Transverse colon (tissue), 4 donors: Measurements from ENCODE around the gene USP7. TPM values are rescaled to one million over a fixed set of nuclear protein-coding genes. Genes with fewer than 3 reads are reported as not detected.
A peak's percentile ranks its signal among the peaks of the same experiment; 100 is the strongest.

Experiments
- DNase-seq: peaks from one replicate; pipeline ENCODE4 v3.0.0-alpha.2; 2019
- H3K27ac ChIP-seq, 4 donors: fragments of 200-600 bp; sonication (generic); 2 replicates each; pipeline ENCODE4 v1.5.1; 2016 to 2018; ENCODE audit warnings: inconsistent platforms in 4 of 4
- H3K27me3 ChIP-seq: fragments of 200-600 bp; sonication (generic); 2 replicates; pipeline ENCODE4 v1.5.1; 2017; ENCODE audit warnings: inconsistent platforms
- H3K36me3 ChIP-seq, 4 donors: fragments of 200-600 bp; sonication (generic); 2 replicates each; pipeline ENCODE4 v1.5.1; 2017 to 2019; ENCODE audit warnings: inconsistent platforms in 4 of 4
- H3K4me1 ChIP-seq, 4 donors: fragments of 200-600 bp; sonication (generic); 2 replicates each; pipeline ENCODE4 v1.5.1; 2017 to 2020; ENCODE audit warnings: inconsistent platforms in 4 of 4
- H3K4me3 ChIP-seq, 4 donors: fragments of 200-600 bp; sonication (generic); 1 replicate in 1 of 4; 2 replicates in 3 of 4; pipeline versions ENCODE4 v1.5.1 to v1.6.1; 2017 to 2019; ENCODE audit warnings: inconsistent platforms in 4 of 4
- H3K9me3 ChIP-seq, 2 donors: fragments of 200-600 bp; sonication (generic); 2 replicates each; pipeline ENCODE4 v1.5.1; 2017 to 2019; ENCODE audit warnings: inconsistent platforms in 2 of 2
- CTCF ChIP-seq, 5 experiments: fragments of 200-600 bp in 3 of 5; fragments of 450-650 bp in 2 of 5; sonication (generic) in 3 of 5; IDR thresholded peaks; 1 replicate in 2 of 5; 2 replicates in 3 of 5; pipeline ENCODE4 v1.5.1; 2016 to 2017; ENCODE audit warnings: antibody characterized with exemption in 5 of 5, inconsistent platforms in 3 of 5, mild to moderate bottlenecking in 2 of 5, moderate library complexity in 1 of 5
- EP300 ChIP-seq: sonication (generic); formaldehyde crosslinking; IDR thresholded peaks from one replicate; pipeline ENCODE4 v1.6.1; 2017; ENCODE audit warnings: antibody characterized with exemption, low read depth
- POLR2A ChIP-seq: fragments of 450-650 bp; IDR thresholded peaks from one replicate; pipeline ENCODE4 v1.6.1; 2016; ENCODE audit warnings: antibody characterized with exemption, mild to moderate bottlenecking, moderate library complexity
- POLR2AphosphoS5 ChIP-seq, 3 donors: sonication (generic); formaldehyde crosslinking; IDR thresholded peaks; one replicate each; pipeline ENCODE4 v1.6.1; 2016; ENCODE audit warnings: antibody characterized with exemption in 3 of 3
- WGBS, 2 donors: methylation state at CpG; one replicate each; pipeline ENCODE4 v1.1.5; 2018; ENCODE audit warnings: low coverage in 1 of 2; 5-methylcytosine and 5-hydroxymethylcytosine counted together
- in situ Hi-C, 4 donors: fragments of 200-750 bp; cut with MboI; loops; one replicate each; pipeline versions ENCODE4 v1.15.0 to v1.15.1; 2017; ENCODE audit warnings: low sequenced_read_pairs in 3 of 4, low pct_ligation_motif_present in 1 of 4, low pct_unique_long_range_greater_than_20kb in 1 of 4
- intact Hi-C: fragments of 100-400 bp; cut with DNase I; formaldehyde crosslinking; loops from one replicate; pipeline ENCODE4 v1.15.1; 2023; ENCODE audit warnings: low total_unique reads
- total RNA-seq, 4 donors: library from RNA; depleted of rRNA; stranded (reverse); fragments of >200 nt; gene quantifications; one replicate each; pipeline ENCODE4 v1.1.0, GENCODE V29; 2016

The USP7 gene
- total RNA-seq, 4 donors from 2014 or later, result 72.9 to 419 (median 158) TPM

GRCh38 chr16:8851761-8852403, 111.8 kb downstream of the USP7 start:
- TF ChIP-seq EP300 (no peak), POLR2A (no peak), POLR2AphosphoS5 (IDR thresholded peaks at IDR 0.05) (no peak), CTCF (IDR thresholded peaks at IDR 0.05) (no peak)
- in situ Hi-C loops (no loop called here), intact Hi-C loops (no loop called here)
- Histone ChIP-seq H3K27ac (no peak overlapping the region), H3K9me3 (no peaks in the 10 kb centered on the region), H3K4me1 (peaks cover 0 to 3% (median 0%) of the 10 kb centered on the region in 4 donors), H3K36me3 (peaks cover 0 to 22% (median 8%) of the 10 kb centered on the region in 4 donors), H3K27me3 (no peaks in the 10 kb centered on the region), H3K4me3 (no peak overlapping the region)
- WGBS, 2 donors, result 89 to 100% methylated on average over 1 to 8 of the region's 8 CpGs
- no peak for DNase-seq

- peaks cover 0 to 3% (median 0%) of the 10 kb centered on the region in 4 donors for H3K4me1 ChIP-seq
- TF ChIP-seq POLR2AphosphoS5 (IDR thresholded peaks at IDR 0.05), result peak; percentile 15 to 47 (median 24)
- no peak for TF ChIP-seq CTCF (IDR thresholded peaks at IDR 0.05)
- H3K27ac ChIP-seq, result peak overlapping the region in 2 of 4 donors; percentile 18 to 34
- no peaks in the 10 kb centered on the region for H3K27me3 ChIP-seq
- peaks cover 0 to 20% (median 8%) of the 10 kb centered on the region in 4 donors for H3K36me3 ChIP-seq
- DNase-seq, result no peak
- in situ Hi-C loops, result no loop called here
- 53 to 60% methylated on average over 7 to 11 of the region's 11 CpGs for WGBS, 2 donors
- H3K9me3 ChIP-seq, result no peaks in the 10 kb centered on the region
- intact Hi-C loops, result no loop called here
- no peak overlapping the region for H3K4me3 ChIP-seq
Observed at GRCh38 chr16:8850279-8850885, 113.3 kb downstream of the USP7 start.

GRCh38 chr16:8849411-8850011, 114.2 kb downstream of the USP7 start:
- Histone ChIP-seq H3K9me3 (no peaks in the 10 kb centered on the region), H3K4me3 (no peak overlapping the region), H3K36me3 (peaks cover 0 to 17% (median 8%) of the 10 kb centered on the region in 4 donors), H3K27me3 (no peaks in the 10 kb centered on the region), H3K27ac (no peak overlapping the region), H3K4me1 (peaks cover 0 to 3% (median 0%) of the 10 kb centered on the region in 4 donors)
- 84 to 100% methylated on average over 1 to 19 of the region's 19 CpGs for WGBS, 2 donors
- intact Hi-C loops (no loop called here), in situ Hi-C loops (no loop called here)
- TF ChIP-seq POLR2AphosphoS5 (IDR thresholded peaks at IDR 0.05), result no peak
- TF ChIP-seq CTCF (IDR thresholded peaks at IDR 0.05), result no peak
- no peak for TF ChIP-seq POLR2A
- no peak for TF ChIP-seq EP300
- DNase-seq, result no peak

DNA sequence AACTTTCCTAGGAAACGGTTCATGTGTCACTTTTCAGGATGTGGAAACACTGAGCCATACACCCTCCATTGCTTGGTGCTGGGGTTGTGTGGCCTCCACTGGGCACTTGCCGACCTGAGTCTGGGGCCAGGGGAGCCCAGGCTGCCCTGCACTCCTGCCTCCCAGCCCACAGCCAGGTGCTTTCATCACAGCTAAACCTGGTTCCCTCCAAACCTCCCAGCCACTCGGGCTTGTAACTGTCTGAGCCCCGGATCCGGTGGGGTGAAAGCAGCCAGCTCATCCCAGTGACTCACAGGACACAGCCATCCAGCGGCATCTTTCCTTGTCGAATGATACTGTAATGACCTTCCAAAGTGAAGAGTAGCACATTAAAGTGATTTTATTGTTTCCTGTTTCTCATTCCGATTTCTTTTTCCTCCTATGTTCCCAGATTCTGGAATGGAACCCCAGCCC, 114.7 kb downstream of the USP7 start:
- Histone ChIP-seq H3K36me3 (peaks cover 0 to 17% (median 7%) of the 10 kb centered on the region in 4 donors), H3K4me3 (no peak overlapping the region), H3K27me3 (no peaks in the 10 kb centered on the region), H3K27ac (no peak overlapping the region), H3K9me3 (no peaks in the 10 kb centered on the region), H3K4me1 (peaks cover 0 to 3% (median 0%) of the 10 kb centered on the region in 4 donors)
- TF ChIP-seq POLR2A, result no peak
- TF ChIP-seq POLR2AphosphoS5 (IDR thresholded peaks at IDR 0.05), result no peak
- no peak for TF ChIP-seq EP300
- no peak for TF ChIP-seq CTCF (IDR thresholded peaks at IDR 0.05)
- intact Hi-C loops (no loop called here), in situ Hi-C loops (no loop called here)
- DNase-seq, result no peak
- 78 to 81% methylated on average over 5 to 8 of the region's 8 CpGs for WGBS, 2 donors
